ENCODE data around the gene B4GALT6. TPM values are rescaled to one million over a fixed set of nuclear protein-coding genes. Genes with fewer than 3 reads are reported as not detected.
A peak's percentile ranks its signal among the peaks of the same experiment; 100 is the strongest.

The B4GALT6 gene
- total RNA-seq, 2 experiments from 2014 or later, result 0.41 to 1.8 TPM

DNA sequence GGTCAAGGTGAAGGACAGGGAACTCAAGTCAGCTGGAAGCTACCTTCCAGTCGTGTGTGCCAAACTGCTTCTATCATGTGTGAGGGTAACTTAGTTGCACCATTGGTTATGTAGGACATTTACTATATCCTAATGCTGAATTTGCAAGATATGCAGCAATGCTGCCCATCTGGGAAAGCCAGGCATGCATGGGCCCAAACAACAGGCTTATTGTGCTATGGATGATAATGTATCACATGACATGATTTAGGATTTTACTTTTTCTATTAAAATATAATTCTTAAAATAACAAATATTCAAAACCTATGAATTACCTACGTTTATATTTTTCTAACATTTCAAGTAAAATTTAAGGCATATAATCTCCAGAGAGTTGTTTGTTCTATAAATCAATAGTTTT is 35.9 kb downstream of the B4GALT6 start:
- CTCF ChIA-PET, result no interaction called here
- DNase-seq (no peak), ATAC-seq (no peak)
- Mint-ChIP-seq H3K9me3 (ENCODE audit: low read depth) (no peaks in the 10 kb centered on the region), H3K4me1 (peaks cover 15% of the 10 kb centered on the region), H3K27ac (no peak overlapping the region), H3K4me3 (no peak overlapping the region), H3K36me3 (no peaks in the 10 kb centered on the region), H3K27me3 (peaks cover 42% of the 10 kb centered on the region)

DNA sequence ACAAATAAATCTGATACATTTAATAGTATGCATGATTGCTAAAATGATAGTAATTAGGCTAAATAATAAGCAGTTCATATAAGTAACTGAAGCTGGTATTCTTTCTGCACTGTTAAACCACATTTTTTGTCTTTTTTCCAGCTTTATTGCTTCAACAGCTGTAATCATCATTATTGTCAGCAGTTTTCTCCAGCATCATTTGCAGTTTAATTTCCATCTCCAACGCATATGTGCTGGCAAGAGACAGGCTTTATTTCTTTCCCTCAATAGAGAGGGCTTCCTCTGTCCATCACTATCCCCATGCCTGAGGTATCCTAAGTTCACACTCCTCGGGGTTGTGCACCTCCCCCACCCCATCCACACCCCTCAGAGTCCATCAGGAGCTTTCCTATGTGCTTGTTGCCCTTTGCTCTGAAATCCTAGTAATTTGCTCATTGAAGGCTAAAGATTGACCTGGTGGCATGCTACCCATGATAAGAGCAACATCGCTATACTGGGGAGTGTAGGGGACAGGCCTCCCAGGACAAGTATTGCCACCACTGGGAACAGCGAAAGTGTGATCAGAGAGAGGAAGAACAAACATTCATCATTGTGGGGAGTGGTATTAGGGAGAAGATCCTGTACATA is 37.1 kb downstream of the B4GALT6 start:
- no peak overlapping the region for H3K27ac Mint-ChIP-seq
- ATAC-seq (no peak), DNase-seq (no peak)
- H3K36me3 Mint-ChIP-seq, result no peaks in the 10 kb centered on the region
- CTCF ChIA-PET, result no interaction called here
- H3K27me3 Mint-ChIP-seq, result peaks cover 38% of the 10 kb centered on the region
- H3K4me1 Mint-ChIP-seq, result peaks cover 15% of the 10 kb centered on the region
- H3K4me3 Mint-ChIP-seq, result no peak overlapping the region
- no peaks in the 10 kb centered on the region for H3K9me3 Mint-ChIP-seq (ENCODE audit: low read depth)

DNA sequence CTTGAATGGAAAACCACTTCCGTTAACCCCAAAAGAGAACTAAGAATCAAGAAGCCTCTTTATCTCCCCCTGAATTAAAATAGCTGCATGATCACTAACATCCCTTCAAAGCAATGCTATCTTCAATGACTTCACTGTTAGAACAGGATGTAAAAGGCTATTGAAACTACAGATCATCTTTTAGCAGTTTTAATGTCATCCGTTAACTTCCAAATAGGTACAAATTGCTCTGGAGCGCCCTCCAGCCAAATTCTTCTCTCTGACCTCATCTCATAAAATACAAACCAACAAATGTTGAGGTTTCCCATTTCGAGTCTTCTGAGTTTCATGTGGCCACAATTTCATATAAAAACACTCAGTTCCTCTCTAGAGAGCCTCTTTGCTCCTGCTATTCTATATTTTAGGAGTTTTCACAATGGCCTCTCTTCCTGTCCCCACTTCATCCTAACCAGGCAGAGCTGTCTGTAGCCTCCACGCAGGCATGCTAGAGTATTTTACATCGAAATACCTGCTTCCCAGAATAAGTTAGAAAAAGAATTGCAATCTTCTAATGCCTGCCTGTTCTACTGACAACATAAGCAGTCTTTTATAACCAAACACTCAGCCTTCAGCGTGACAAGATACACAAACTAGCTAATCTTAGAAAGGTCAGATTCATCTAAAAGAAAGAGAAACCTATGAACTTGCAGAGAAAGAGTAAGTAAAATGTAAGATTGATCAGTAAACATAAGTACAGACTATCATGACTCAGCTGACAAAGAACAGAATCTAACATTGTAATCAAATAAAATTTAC is 37.9 kb downstream of the B4GALT6 start:
- H3K4me1 Mint-ChIP-seq, result peaks cover 15% of the 10 kb centered on the region
- no peak overlapping the region for H3K27ac Mint-ChIP-seq
- no peaks in the 10 kb centered on the region for H3K36me3 Mint-ChIP-seq
- H3K9me3 Mint-ChIP-seq (ENCODE audit: low read depth), result no peaks in the 10 kb centered on the region
- H3K27me3 Mint-ChIP-seq, result peaks cover 40% of the 10 kb centered on the region
- DNase-seq (no peak), ATAC-seq (no peak)
- CTCF ChIA-PET, result interaction anchor here (1.0 to 1.1 kb wide), 2 partner anchors 12 to 33 kb away, joined by 3 read pairs; no protein-coding TSS in a partner anchor
- no peak overlapping the region for H3K4me3 Mint-ChIP-seq

DNA sequence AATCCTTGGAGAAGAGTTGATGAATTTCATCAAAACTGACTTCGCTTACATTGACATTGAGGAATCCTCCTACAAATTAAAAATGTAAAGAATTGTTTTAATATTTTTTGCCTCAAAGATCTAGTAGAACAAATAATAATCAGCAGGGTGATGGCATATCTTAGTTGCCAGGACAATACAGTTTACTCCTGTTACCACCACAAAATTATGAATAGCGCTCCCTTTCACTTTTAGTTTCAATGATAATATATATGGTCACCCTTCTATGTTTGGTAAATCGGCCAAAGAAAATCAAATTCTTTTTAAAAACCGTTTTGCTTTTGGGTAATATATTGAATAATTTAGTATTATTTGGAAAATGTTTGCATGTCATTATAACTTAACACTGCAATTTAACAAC is 39.0 kb downstream of the B4GALT6 start:
- CTCF ChIA-PET, result interaction anchor here (1.0 kb wide), 1 partner anchor 13 kb away, joined by 3 read pairs; no protein-coding TSS in a partner anchor
- Mint-ChIP-seq H3K27me3 (peaks cover 45% of the 10 kb centered on the region), H3K4me1 (peaks cover 14% of the 10 kb centered on the region), H3K4me3 (no peak overlapping the region), H3K27ac (no peak overlapping the region), H3K36me3 (no peaks in the 10 kb centered on the region), H3K9me3 (ENCODE audit: low read depth) (no peaks in the 10 kb centered on the region)
- DNase-seq, result no peak
- ATAC-seq, result no peak

DNA sequence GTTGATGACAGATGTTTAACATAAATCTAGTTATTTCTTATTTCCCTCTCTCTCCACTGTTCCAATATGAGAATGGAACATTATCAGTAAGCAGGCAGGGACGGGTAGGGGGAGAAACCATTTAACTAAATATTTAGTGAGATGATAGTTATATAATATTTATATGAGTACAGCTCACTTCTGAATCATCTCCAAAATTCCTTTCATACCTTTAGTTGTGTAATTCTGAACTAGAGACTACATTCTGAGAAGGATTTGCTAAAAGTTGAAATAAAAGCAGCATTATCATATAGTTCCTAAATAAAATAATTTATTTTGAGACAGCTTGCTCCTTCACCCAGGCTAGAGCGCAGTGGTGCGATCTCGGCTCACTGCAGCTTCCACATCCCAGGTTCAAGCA is 41.4 kb downstream of the B4GALT6 start:
- no peak for ATAC-seq
- DNase-seq, result no peak
- H3K27ac Mint-ChIP-seq, result no peak overlapping the region
- peaks cover 11% of the 10 kb centered on the region for H3K4me1 Mint-ChIP-seq
- no peaks in the 10 kb centered on the region for H3K9me3 Mint-ChIP-seq (ENCODE audit: low read depth)
- CTCF ChIA-PET, result no interaction called here
- H3K4me3 Mint-ChIP-seq, result no peak overlapping the region
- H3K27me3 Mint-ChIP-seq, result peaks cover 37% of the 10 kb centered on the region
- no peaks in the 10 kb centered on the region for H3K36me3 Mint-ChIP-seq

DNA sequence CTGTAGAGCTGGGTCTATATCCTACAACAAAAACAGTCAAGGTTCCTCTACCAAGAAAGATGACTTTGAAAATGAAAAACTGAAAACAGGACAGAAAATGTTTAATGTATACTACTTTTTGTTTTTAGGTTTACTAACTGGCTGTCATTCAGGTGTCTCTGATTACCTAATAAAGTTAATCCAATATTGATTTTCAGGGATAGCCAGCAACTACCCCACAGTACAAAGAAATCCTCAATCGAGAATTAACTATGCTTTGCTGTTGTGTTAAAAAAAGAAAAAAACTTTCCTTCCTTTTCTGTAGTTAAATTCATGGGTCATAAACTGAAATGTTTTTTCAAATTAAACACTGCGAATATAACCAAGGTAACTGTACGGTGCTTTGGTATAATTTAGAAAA is 46.9 kb downstream of the B4GALT6 start:
- Mint-ChIP-seq H3K4me3 (no peak overlapping the region), H3K9me3 (ENCODE audit: low read depth) (no peaks in the 10 kb centered on the region), H3K27ac (no peak overlapping the region), H3K27me3 (peaks cover 26% of the 10 kb centered on the region), H3K4me1 (peaks cover 14% of the 10 kb centered on the region), H3K36me3 (peaks cover 2% of the 10 kb centered on the region)
- ATAC-seq (no peak), DNase-seq (no peak)
- CTCF ChIA-PET, result interaction anchor here (1.0 kb wide), 1 partner anchor 82 kb away, joined by 3 read pairs; no protein-coding TSS in a partner anchor

DNA sequence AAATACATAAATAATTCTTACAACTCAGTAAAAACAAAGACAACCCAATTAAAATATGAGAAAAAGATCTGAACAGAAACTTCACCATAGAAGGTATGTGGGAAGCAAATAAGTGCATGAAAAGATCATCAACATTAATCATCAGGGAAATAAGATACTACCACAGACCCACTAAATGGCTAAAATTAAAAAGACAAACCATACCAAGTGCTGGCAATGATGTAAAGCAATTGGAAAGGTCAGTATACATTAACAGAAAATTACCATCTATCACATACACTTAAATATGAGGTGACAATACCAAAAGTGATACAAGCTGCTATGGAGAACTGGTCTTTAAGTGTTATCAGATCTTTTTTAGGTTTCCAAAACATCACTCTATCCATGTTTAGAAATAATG is 48.0 kb downstream of the B4GALT6 start:
- ATAC-seq (no peak), DNase-seq (no peak)
- Mint-ChIP-seq H3K27ac (no peak overlapping the region), H3K27me3 (peaks cover 18% of the 10 kb centered on the region), H3K4me1 (peaks cover 14% of the 10 kb centered on the region), H3K36me3 (peaks cover 2% of the 10 kb centered on the region), H3K4me3 (no peak overlapping the region), H3K9me3 (ENCODE audit: low read depth) (no peaks in the 10 kb centered on the region)
- CTCF ChIA-PET, result no interaction called here

DNA sequence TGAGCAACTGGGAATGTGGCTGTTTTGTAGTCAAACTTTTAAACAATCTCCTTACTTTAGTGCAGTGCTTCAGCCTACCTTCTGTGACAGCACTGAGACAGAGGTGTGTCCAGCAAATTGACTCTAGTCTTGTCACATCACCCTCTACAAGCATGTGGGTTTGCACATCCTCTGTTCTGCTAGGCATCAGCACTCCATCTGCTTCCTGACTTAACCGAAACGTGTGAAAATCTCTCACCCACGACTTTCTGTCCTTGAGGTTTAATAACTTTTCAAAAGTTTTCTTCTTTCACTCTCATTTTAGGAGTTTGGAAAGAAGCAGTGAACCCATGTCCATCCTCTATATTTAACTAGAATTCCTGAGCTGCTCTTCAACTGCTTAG is 50.1 kb downstream of the B4GALT6 start:
- ATAC-seq (peak; percentile 68), DNase-seq (no peak)
- Mint-ChIP-seq H3K27me3 (peaks cover 12% of the 10 kb centered on the region), H3K36me3 (peaks cover 2% of the 10 kb centered on the region), H3K4me1 (peaks cover 14% of the 10 kb centered on the region), H3K27ac (no peak overlapping the region), H3K9me3 (ENCODE audit: low read depth) (no peaks in the 10 kb centered on the region), H3K4me3 (no peak overlapping the region)
- CTCF ChIA-PET, result no interaction called here

DNA sequence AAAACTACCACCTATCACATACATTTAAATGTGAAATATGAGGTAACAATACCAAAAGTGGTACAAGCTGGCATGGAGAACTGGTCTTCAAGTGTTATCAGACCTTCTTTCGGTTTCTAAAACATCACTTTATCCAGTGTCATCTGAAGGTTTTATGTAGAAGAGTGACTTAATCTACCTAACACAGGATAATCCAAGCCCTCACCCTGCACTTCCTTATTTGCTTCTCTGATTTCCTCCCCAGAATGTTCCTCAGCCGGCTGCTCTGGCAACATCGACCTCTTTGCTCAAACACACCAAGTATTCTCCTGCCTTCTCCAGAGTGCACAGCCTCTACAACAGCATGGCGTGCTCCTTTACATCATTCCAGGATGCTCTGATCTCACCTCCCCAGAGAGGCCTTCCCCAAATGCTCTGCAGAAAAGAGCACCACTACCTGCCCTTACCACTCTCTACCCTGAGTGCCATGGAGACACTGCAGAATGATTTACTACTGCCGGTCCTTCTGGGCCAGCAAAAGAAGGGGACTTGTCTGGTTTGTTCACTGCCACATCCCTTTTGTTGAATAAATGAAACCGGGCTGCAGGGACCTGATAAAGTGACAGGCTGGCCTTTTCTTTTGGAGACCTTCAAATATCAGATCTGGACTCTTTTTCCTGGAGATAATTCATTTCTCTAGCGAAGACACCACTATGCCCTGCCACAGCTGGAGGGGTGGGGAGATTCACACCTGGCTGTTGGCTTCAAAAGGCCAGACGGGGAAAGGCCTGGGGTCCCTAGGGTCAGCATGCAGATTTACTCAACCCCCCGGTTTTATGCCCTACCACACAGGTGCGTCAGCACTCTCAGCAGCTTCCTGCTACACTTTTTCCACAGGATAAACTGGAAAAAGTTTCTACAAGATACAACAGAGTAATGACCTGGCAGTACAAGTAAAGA is 50.7 kb downstream of the B4GALT6 start:
- Mint-ChIP-seq H3K36me3 (peaks cover 2% of the 10 kb centered on the region), H3K9me3 (ENCODE audit: low read depth) (no peaks in the 10 kb centered on the region), H3K27me3 (peaks cover 12% of the 10 kb centered on the region), H3K27ac (no peak overlapping the region), H3K4me1 (peaks cover 14% of the 10 kb centered on the region), H3K4me3 (no peak overlapping the region)
- CTCF ChIA-PET, result no interaction called here
- DNase-seq (no peak), ATAC-seq (no peak)

DNA sequence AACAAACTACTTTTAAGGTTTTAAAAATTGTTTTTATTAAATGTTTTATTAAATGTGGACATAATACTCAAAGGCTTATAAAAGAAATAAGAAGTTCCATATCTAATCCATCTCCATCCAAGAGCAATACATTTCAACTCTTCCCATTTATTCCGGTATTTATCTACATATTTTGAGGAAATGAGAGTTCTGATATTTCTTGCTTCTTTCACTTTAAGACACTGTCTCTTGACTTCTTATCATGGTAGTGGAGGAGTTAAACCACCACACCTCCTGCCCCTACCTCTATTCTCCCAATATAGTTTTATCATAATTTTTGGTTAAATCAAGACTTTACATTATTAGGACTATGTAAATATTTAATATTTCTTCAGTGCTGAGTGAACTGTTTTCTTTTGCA is 52.0 kb downstream of the B4GALT6 start:
- Mint-ChIP-seq H3K27ac (no peak overlapping the region), H3K27me3 (peaks cover 12% of the 10 kb centered on the region), H3K4me3 (no peak overlapping the region), H3K4me1 (peaks cover 14% of the 10 kb centered on the region), H3K36me3 (peaks cover 2% of the 10 kb centered on the region), H3K9me3 (ENCODE audit: low read depth) (no peaks in the 10 kb centered on the region)
- CTCF ChIA-PET, result no interaction called here
- ATAC-seq, result no peak
- DNase-seq, result no peak

DNA sequence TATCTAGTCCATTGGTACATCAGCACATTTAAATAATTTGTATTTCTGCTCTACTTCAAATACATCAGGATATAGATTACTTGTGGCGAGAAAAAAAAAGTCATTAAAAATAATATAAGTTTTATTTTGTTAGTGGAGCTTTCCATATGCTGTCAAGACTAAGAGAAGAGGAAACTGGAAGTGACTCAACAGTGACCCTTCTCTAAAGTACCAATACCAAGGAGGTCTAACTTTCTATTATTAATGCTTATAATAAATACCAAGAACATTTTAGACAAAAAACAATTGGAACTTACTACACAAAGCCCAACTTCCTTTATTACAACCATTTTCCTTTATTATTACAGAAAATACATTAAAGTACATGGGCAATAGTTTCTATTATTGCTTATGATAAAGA is 52.9 kb downstream of the B4GALT6 start:
- Mint-ChIP-seq H3K9me3 (ENCODE audit: low read depth) (no peaks in the 10 kb centered on the region), H3K4me1 (peaks cover 14% of the 10 kb centered on the region), H3K36me3 (peaks cover 2% of the 10 kb centered on the region), H3K27me3 (peaks cover 10% of the 10 kb centered on the region), H3K27ac (no peak overlapping the region), H3K4me3 (no peak overlapping the region)
- CTCF ChIA-PET, result no interaction called here
- no peak for ATAC-seq
- no peak for DNase-seq

DNA sequence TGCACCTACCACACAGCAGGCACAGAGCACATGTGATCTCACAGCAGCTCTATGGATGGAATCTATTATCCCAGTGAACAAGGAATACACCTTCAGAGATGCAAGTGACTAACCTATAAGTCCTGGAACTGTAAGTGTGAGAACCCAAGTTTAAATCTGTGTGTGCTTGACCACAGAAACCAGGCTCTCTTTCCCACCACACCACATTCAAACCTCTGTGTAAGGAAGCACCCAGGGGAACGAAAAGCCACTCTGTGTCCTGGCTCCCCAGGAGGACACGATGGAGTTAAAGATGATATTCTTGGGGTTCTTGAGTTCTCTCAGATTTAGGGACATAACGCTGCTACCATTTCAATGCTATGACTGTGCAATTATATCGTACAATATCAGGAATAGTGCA is 53.8 kb downstream of the B4GALT6 start:
- Mint-ChIP-seq H3K36me3 (peaks cover 2% of the 10 kb centered on the region), H3K27ac (no peak overlapping the region), H3K4me3 (no peak overlapping the region), H3K27me3 (peaks cover 10% of the 10 kb centered on the region), H3K4me1 (peaks cover 14% of the 10 kb centered on the region), H3K9me3 (ENCODE audit: low read depth) (no peaks in the 10 kb centered on the region)
- DNase-seq (no peak), ATAC-seq (no peak)
- CTCF ChIA-PET, result interaction anchor here (0.6 kb wide), 1 partner anchor 90 kb away, joined by 3 read pairs; no protein-coding TSS in a partner anchor

DNA sequence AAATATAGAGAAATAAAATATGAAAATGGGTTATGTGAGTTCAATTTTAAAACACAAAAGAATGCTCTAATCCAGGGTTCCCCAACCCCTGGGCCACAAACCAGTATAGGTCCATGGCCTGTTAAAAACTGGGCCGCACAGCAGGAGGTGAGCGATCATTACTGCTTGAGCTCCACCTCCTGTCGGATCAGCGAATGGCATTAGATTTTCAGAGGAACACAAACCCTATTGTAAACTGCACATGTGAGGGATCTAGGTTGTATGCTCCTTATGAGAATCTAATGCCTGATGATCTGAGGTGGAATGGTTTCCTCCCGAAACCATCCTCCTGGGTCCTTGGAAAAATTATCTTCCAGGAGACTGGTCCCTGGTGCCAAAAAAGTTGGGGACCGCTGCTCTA is 58.0 kb downstream of the B4GALT6 start:
- CTCF ChIA-PET, result no interaction called here
- no peak for ATAC-seq
- no peaks in the 10 kb centered on the region for H3K9me3 Mint-ChIP-seq (ENCODE audit: low read depth)
- H3K27me3 Mint-ChIP-seq, result peaks cover 2% of the 10 kb centered on the region
- no peak overlapping the region for H3K27ac Mint-ChIP-seq
- no peaks in the 10 kb centered on the region for H3K4me1 Mint-ChIP-seq
- no peaks in the 10 kb centered on the region for H3K36me3 Mint-ChIP-seq
- no peak overlapping the region for H3K4me3 Mint-ChIP-seq
- DNase-seq, result no peak
